ENCODE measurements around the gene DCP2.

- TF ChIP-seq CTCF (IDR thresholded peaks at IDR 0.05 in 4 of 5, conservative IDR thresholded peaks at IDR 0.05 in 1 of 5) (no peak), POLR2A (IDR thresholded peaks at IDR 0.05) (no peak)
Measured at GRCh38 chr5:113063927-113064326, 87.3 kb downstream of the DCP2 start.
